K562 (cell line): ENCODE results near the gene USP26. TPM values are rescaled to one million over a fixed set of nuclear protein-coding genes. Genes with fewer than 3 reads are reported as not detected.
A peak's percentile ranks its signal among the peaks of the same experiment; 100 is the strongest.
"Not testable (repeated sequence)": the region's sequence is repeated elsewhere in the genome, so short reads cannot be mapped to it uniquely, and the experiment has no call there.

ENCODE experiments used
- ATAC-seq: fragments of 200-7000 bp; cut with Tn5 transposase; 3 replicates; pipeline ENCODE4 v1.9.1; 2020; ENCODE audit warnings: moderate library complexity
- BruUV-seq: library from RNA; stranded (reverse); fragments of 400-500 nt; replicated peaks from 2 replicates; lab custom pipeline; 2021; lab: Mats Ljungman, UMichigan
- CTCF ChIA-PET: fragments of 300-600 bp; formaldehyde crosslinking; extraction: SDS; loops from one replicate; lab custom pipeline; 2021; ENCODE audit warnings: low intra/inter-chr PET ratio; lab: Yijun Ruan, JAX
- POLR2A ChIA-PET: fragments of 300-600, 350-650 bp; sonication (Branson Sonifier 250); formaldehyde crosslinking; extraction: SDS; loops from one replicate; lab custom pipeline; 2021; ENCODE audit warnings: antibody characterized with exemption, inconsistent platforms; lab: Yijun Ruan, JAX
- DNase-seq, 4 experiments: peaks; one replicate each; pipeline versions ENCODE4 v3.0.0 to v3.0.0-alpha.2; 2011 to 2018; ENCODE audit warnings: low spot score in 3 of 4, mixed read lengths in 3 of 4; ENCODE audit errors: extremely low read depth in 1 of 4
- FAIRE-seq: peaks from 2 replicates; lab custom pipeline; 2011; peaks lifted over from hg19 to GRCh38; lab: Jason Lieb, UNC
- H2AFZ ChIP-seq: 2 replicates; pipeline ENCODE4 v1.6.0; 2011; ENCODE audit warnings: low read depth, low read length, control low read depth, inconsistent platforms
- H3K27ac ChIP-seq: fragments of 200-600 bp; 3 replicates; pipeline ENCODE4 v1.8.0; 2011; ENCODE audit warnings: low read depth, mild to moderate bottlenecking, control low read depth, inconsistent platforms, low read length, moderate library complexity, mixed read lengths; ENCODE audit errors: extremely low read depth
- H3K27me3 ChIP-seq, 2 experiments: fragments of 300-600 bp in 1 of 2; 2 replicates in 1 of 2; 3 replicates in 1 of 2; pipeline versions ENCODE4 v1.6.0 to v1.8.0; 2011; ENCODE audit warnings: inconsistent platforms in 2 of 2, low read length in 2 of 2, mild to moderate bottlenecking in 1 of 2, mixed read lengths in 1 of 2, moderate library complexity in 1 of 2; ENCODE audit not compliant: control insufficient read depth in 2 of 2, insufficient read depth in 2 of 2
- H3K36me3 ChIP-seq: fragments of 300-600 bp; 3 replicates; pipeline ENCODE4 v1.8.0; 2011; ENCODE audit warnings: mild to moderate bottlenecking, low read length, inconsistent platforms; ENCODE audit not compliant: control insufficient read depth, insufficient read depth
- H3K4me1 ChIP-seq, 2 experiments: fragments of 200-600 bp in 1 of 2; replicated peaks in 1 of 2; 2 replicates in 1 of 2; 3 replicates in 1 of 2; pipeline versions ENCODE4 v1.5.1 to v1.8.0; 2011; ENCODE audit warnings: inconsistent platforms in 2 of 2, low read length in 2 of 2, mild to moderate bottlenecking in 1 of 2, mixed read lengths in 1 of 2, moderate library complexity in 1 of 2; ENCODE audit not compliant: control insufficient read depth in 2 of 2, insufficient read depth in 2 of 2
- H3K4me2 ChIP-seq: 2 replicates; pipeline ENCODE4 v1.6.1; 2011; ENCODE audit warnings: low read length, control low read depth, inconsistent platforms, mixed read lengths; ENCODE audit not compliant: insufficient read depth
- H3K4me3 ChIP-seq: fragments of 200-600 bp; sonication (generic), shearing (Covaris generic); 2 replicates; pipeline ENCODE4 v1.5.1; 2016; ENCODE audit warnings: control low read depth, inconsistent platforms
- H3K79me2 ChIP-seq: fragments of 200-600 bp; 3 replicates; pipeline ENCODE4 v1.8.0; 2011; ENCODE audit warnings: low read length, inconsistent platforms; ENCODE audit not compliant: control insufficient read depth, insufficient read depth
- H3K9ac ChIP-seq, 2 experiments: 2 replicates each; pipeline versions ENCODE4 v1.6.0 to v1.6.1; 2011; ENCODE audit warnings: low read depth in 2 of 2, low read length in 2 of 2, control low read depth in 1 of 2, inconsistent platforms in 1 of 2, mild to moderate bottlenecking in 1 of 2, mixed read lengths in 1 of 2; ENCODE audit not compliant: insufficient read depth in 1 of 2
- H3K9me1 ChIP-seq: one replicate; pipeline ENCODE4 v1.6.0; 2011; ENCODE audit warnings: inconsistent platforms, mild to moderate bottlenecking, low read length, moderate library complexity; ENCODE audit not compliant: control insufficient read depth, insufficient read depth
- H3K9me3 ChIP-seq: replicated peaks from 2 replicates; pipeline ENCODE4 v1.5.1; 2011; ENCODE audit warnings: low read depth, low read length, inconsistent platforms; ENCODE audit not compliant: control insufficient read depth, insufficient read depth
- H4K20me1 ChIP-seq: replicated peaks from 2 replicates; pipeline ENCODE4 v1.6.1; 2011; ENCODE audit warnings: low read length, inconsistent platforms, mixed read lengths; ENCODE audit not compliant: control insufficient read depth, insufficient read depth
- CTCF ChIP-seq, 3 experiments: IDR thresholded peaks in 2 of 3; conservative IDR thresholded peaks in 1 of 3; 2 replicates each; pipeline ENCODE4 v1.5.1; 2011 to 2012; ENCODE audit warnings: low read length in 3 of 3, mild to moderate bottlenecking in 3 of 3, control low read depth in 2 of 3, improper control_type of control experiment in 1 of 3, inconsistent platforms in 1 of 3, low read depth in 1 of 3, mixed read lengths in 1 of 3, moderate library complexity in 1 of 3; ENCODE audit not compliant: insufficient read depth in 2 of 3
- ZNF41 ChIP-seq: fragments of 250-450 bp; sonication (Bioruptor Pico); conservative IDR thresholded peaks from 2 replicates; pipeline ENCODE4 v1.4.0; 2020; ENCODE audit warnings: mild to moderate bottlenecking
- WGBS: fragments of 100-300 bp; shearing (Covaris generic); methylation state at CpG from one replicate; pipeline ENCODE4 v1.1.6; 2016; ENCODE audit warnings: low coverage, mixed read lengths; ENCODE audit not compliant: insufficient coverage; ENCODE audit errors: missing lambda C conversion rate; 5-methylcytosine and 5-hydroxymethylcytosine counted together
- in situ Hi-C: fragments of 300-500 bp; cut with MboI; formaldehyde crosslinking; loops from 4 replicates; pipeline ENCODE4 v1.15.0; 2018; ENCODE audit warnings: inconsistent platforms, mixed read lengths
- intact Hi-C: fragments of 100-400 bp; cut with micrococcal nuclease; formaldehyde crosslinking; loops from 2 replicates; pipeline ENCODE4 v1.14.2; 2022
- polyA plus RNA-seq, 8 experiments: library from polyadenylated mRNA; depleted of rRNA in 4 of 8; stranded (reverse) in 5 of 8; unstranded in 3 of 8; fragments of >200 nt; fragmentation: Nextera tagmentation in 2 of 8; fragmentation: Illumina TruSeq in 1 of 8; extraction: Ambion mirVana in 2 of 8; extraction: Trizol in 1 of 8; gene quantifications; 2 replicates each; pipeline versions ENCODE4 v1.2.1 to v1.2.3, GENCODE V29; 2011 to 2014; ENCODE audit warnings: inconsistent platforms in 1 of 8, missing spikeins in 1 of 8
- total RNA-seq, 7 experiments: library from RNA; depleted of rRNA in 6 of 7; stranded (reverse); fragments of >200 nt in 6 of 7; fragmentation: Illumina TruSeq in 2 of 7; extraction: Trizol in 2 of 7; gene quantifications; 2 replicates each; pipeline versions ENCODE4 v1.2.1 to v1.2.3, GENCODE V29; 2011 to 2021; ENCODE audit warnings: low replicate concordance in 1 of 7

Gene USP26
- total and polyA plus RNA-seq, 9 of the 15 experiments (the other 6 are each of a cell fraction or from before 2014, with no cell fraction given): 0.06 to 0.84 (median 0.20) TPM; not detected in 2

DNA sequence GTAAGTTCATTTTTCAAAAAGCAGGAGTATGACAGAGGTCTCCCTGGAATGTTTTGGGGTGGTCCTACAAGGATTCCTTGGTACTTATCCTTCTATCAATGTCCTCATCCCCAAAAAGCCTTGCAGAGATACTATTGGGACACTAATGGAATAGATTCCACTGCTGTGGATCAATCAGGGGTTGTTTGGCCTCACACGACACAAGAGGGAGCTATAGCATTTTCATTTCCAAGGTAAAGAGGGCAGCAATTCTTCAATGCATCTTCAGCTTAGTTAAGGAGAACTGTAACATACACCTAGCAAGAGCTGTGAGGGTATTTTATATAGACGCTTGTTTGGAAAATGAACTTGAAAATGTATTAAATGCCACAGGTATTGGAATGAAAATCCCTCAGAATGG is 50.9 kb downstream of the USP26 start:
- ATAC-seq (no peak), DNase-seq (peak in 1 of 4 experiments; percentile 0), FAIRE-seq (no peak)
- intact Hi-C loops: no loop called here
- no peak overlapping the region for H2AFZ ChIP-seq
- no peaks in the 10 kb centered on the region for H3K36me3 ChIP-seq
- TF ChIP-seq CTCF (IDR thresholded peaks at IDR 0.05 in 2 of 3, conservative IDR thresholded peaks at IDR 0.05 in 1 of 3; ENCODE audit: insufficient read depth in 2 of 3, low read depth in 1 of 3, low read length in 3 of 3) (peak in 1 of 3 experiments; percentile 2; a peak in 1 of 6 replicates), ZNF41 (CRISPR knock-in tag) (no peak)
- H3K27ac ChIP-seq: no peak overlapping the region
- H3K4me3 ChIP-seq: no peak overlapping the region
- POLR2A ChIA-PET: interaction anchor here (0.9 kb wide), 1 partner anchor 10 kb away, joined by 3 read pairs; no protein-coding TSS in a partner anchor
- no peaks in the 10 kb centered on the region for H3K27me3 ChIP-seq
- H3K4me1 ChIP-seq: no peaks in the 10 kb centered on the region
- WGBS: 7% methylated on average over 2 of the region's 2 CpGs
- no peaks in the 10 kb centered on the region for H3K79me2 ChIP-seq
- H3K9ac ChIP-seq: no peak overlapping the region
- no peak overlapping the region for H3K4me2 ChIP-seq
- in situ Hi-C loops: no loop called here
- no peaks in the 10 kb centered on the region for H3K9me1 ChIP-seq
- H3K9me3 ChIP-seq: no peaks in the 10 kb centered on the region
- CTCF ChIA-PET: no interaction called here
- H4K20me1 ChIP-seq: no peaks in the 10 kb centered on the region
- BruUV-seq: no TSS peak

- BruUV-seq, POLR2A ChIA-PET, H3K27me3 ChIP-seq, intact Hi-C loops, H3K9me1 ChIP-seq, FAIRE-seq, CTCF ChIA-PET, H2AFZ ChIP-seq, in situ Hi-C loops, H3K36me3 ChIP-seq, ATAC-seq, H3K79me2 ChIP-seq, H3K4me1 ChIP-seq, DNase-seq, H4K20me1 ChIP-seq, H3K27ac ChIP-seq, H3K9ac ChIP-seq, H3K4me2 ChIP-seq, H3K4me3 ChIP-seq, H3K9me3 ChIP-seq: not testable (repeated sequence)
- 3% methylated on average over 7 of the region's 28 CpGs for WGBS
Measured at GRCh38 chrX:133044145-133044786, 52.6 kb downstream of the USP26 start.
